CD4-positive, alpha-beta T cell treated with Interleukin-15 for 4 hours (primary cell): ENCODE data around the gene AJAP1.

Experiments
- DNase-seq: peaks from one replicate; pipeline ENCODE4 v3.0.0-alpha.2; 2020; ENCODE audit warnings: low spot score

The AJAP1 gene

GRCh38 chr1:4837031-4837600 lies 182.7 kb downstream of the AJAP1 start:
- DNase-seq: no peak

GRCh38 chr1:4837752-4838151 lies 183.3 kb downstream of the AJAP1 start:
- no peak for DNase-seq

GRCh38 chr1:4838231-4838630 lies 183.8 kb downstream of the AJAP1 start:
- no peak for DNase-seq
